Prostate gland (tissue), 2 donors: ENCODE measurements around the gene SSPN.

Experiments
- POLR2A ChIP-seq: fragments of 450-650 bp; IDR thresholded peaks from one replicate; pipeline ENCODE4 v1.6.1; 2016; ENCODE audit warnings: antibody characterized with exemption, mild to moderate bottlenecking
- POLR2AphosphoS5 ChIP-seq: sonication (generic); formaldehyde crosslinking; IDR thresholded peaks from one replicate; pipeline ENCODE4 v1.6.1; 2017; ENCODE audit warnings: antibody characterized with exemption
- TF ChIP-seq, protein P1 (sequence below), 4 experiments: fragments of 200-600 bp in 2 of 4; fragments of 450-650 bp in 2 of 4; sonication (generic) in 2 of 4; IDR thresholded peaks; 1 replicate in 3 of 4; 2 replicates in 1 of 4; pipeline ENCODE4 v1.5.1; 2016 to 2019; ENCODE audit warnings: antibody characterized with exemption in 4 of 4, mild to moderate bottlenecking in 2 of 4, moderate library complexity in 2 of 4

DNA sequence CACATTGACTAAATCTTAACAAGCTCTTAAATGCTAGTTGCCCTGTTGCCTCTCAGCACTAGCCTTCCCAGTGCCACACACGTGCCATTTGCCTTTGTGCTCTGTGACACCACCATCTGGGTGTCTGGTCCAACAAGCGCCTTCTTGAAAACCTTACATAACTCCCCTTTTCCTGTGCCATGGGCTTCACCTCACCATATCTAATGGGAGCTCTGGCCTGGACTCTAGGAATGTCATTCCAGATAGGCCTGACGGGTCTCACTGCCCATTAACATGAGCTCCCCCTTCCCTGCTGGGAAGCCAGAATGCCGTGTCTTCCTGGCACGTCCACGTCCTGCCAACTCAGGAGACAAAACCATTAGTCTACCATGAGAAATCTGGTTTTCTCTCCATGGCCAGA is 24.4 kb downstream of the SSPN start:
- TF ChIP-seq, protein P1, sequence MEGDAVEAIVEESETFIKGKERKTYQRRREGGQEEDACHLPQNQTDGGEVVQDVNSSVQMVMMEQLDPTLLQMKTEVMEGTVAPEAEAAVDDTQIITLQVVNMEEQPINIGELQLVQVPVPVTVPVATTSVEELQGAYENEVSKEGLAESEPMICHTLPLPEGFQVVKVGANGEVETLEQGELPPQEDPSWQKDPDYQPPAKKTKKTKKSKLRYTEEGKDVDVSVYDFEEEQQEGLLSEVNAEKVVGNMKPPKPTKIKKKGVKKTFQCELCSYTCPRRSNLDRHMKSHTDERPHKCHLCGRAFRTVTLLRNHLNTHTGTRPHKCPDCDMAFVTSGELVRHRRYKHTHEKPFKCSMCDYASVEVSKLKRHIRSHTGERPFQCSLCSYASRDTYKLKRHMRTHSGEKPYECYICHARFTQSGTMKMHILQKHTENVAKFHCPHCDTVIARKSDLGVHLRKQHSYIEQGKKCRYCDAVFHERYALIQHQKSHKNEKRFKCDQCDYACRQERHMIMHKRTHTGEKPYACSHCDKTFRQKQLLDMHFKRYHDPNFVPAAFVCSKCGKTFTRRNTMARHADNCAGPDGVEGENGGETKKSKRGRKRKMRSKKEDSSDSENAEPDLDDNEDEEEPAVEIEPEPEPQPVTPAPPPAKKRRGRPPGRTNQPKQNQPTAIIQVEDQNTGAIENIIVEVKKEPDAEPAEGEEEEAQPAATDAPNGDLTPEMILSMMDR (IDR thresholded peaks at IDR 0.05) = no peak
- TF ChIP-seq POLR2A (no peak), POLR2AphosphoS5 (no peak)
